ENCODE data around the gene LDLRAD3.

The LDLRAD3 gene

DNA sequence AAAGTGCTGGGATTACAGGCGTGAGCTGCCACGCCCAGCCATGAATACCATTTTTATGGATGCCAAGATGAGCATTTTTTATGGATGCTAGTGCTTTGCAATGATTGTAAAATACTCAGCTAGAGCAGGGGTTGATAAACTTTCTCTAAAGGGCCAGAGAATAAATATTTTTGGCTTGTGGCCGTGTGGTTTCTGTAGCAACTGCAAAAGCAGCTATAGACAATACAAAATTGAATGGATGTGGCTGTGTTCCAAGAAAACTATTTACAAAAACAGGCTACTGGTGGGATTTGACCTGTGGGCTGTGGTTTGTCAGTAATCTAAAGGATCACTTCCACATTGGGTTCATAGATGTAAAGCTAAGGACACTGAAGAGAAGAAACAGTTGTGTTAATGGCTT, 289.3 kb downstream of the LDLRAD3 start:
- no peak for TF ChIP-seq CTCF (conservative IDR thresholded peaks at IDR 0.05; ENCODE audit: low read length)
- peak; percentile 25 for DNase-seq (ENCODE audit: low read depth)
- H3K4me3 ChIP-seq (ENCODE audit: low read length) = no peak overlapping the region

DNA sequence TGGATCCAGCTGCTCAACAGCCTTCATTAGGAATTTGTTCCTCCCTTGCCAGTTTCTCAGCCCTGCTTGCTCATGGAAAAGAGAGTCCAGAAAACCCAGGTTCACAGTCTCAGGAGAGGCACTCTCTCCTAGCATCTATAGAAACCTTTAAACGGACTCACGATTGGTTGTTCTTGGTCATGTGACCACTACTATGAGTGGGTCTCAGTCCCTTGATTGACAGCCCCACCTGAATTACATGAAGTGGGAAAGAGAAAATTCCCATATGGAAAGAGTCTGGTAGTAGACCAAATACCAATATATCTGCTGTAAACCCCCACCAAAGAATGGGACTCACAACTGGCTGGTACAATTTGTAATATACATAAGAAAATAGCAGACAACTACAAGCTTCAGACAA, 291.0 kb downstream of the LDLRAD3 start:
- no peak overlapping the region for H3K4me3 ChIP-seq (ENCODE audit: low read length)
- no peak for TF ChIP-seq CTCF (conservative IDR thresholded peaks at IDR 0.05; ENCODE audit: low read length)
- no peak for DNase-seq (ENCODE audit: low read depth)

DNA sequence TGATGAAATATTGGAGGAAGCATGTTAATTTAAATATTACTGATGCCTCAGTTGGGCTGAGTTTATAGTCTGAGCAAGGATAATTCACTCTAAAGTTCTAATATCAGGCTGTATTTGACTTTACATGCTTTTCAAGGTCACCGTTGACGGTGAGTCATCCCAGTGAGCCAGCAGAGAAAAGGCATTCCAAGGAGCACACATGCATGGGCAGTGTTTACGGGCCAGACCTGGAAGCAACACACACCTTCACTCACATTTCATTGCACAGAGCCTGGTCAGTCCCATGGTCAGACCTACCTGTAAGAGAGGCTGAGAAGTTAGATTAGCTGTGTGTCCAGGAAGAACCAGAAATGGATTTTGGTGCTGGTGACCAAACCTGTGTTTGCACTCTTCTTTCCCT, 291.9 kb downstream of the LDLRAD3 start:
- no peak for TF ChIP-seq CTCF (conservative IDR thresholded peaks at IDR 0.05; ENCODE audit: low read length)
- no peak overlapping the region for H3K4me3 ChIP-seq (ENCODE audit: low read length)
- no peak for DNase-seq (ENCODE audit: low read depth)

- TF ChIP-seq CTCF (conservative IDR thresholded peaks at IDR 0.05; ENCODE audit: low read length) = no peak
- no peak overlapping the region for H3K4me3 ChIP-seq (ENCODE audit: low read length)
- no peak for DNase-seq (ENCODE audit: low read depth)
Observed at GRCh38 chr11:36237391-36237790, 293.5 kb downstream of the LDLRAD3 start.

DNA sequence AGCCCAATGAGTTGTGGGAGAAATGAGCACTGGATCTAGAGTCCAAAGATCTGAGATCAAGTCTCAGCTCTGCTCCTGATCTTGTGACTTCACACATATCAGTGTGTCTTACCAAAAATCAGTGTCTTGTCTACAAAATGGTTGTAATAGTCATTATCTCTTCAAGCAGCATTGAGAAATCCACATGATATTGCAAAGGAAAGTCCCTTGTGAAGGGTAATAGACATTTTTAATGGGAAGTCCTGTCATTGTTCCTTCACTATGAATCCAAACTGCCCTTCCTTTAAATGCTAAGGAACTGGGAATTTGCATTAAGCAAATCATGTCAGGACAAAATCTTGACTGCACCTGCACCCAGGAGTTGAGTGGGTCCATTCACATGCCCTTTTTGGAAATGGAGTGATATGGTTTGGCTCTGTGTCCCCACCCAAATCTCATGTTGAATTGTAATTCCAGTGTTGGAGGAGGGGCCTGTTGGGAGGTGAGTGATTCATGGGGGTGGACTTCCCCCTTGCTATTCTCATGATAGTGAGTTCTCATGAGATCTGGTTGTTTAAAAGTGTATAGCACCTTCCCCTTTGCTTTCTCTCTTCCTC, 294.3 kb downstream of the LDLRAD3 start:
- DNase-seq (ENCODE audit: low read depth) = no peak
- TF ChIP-seq CTCF (conservative IDR thresholded peaks at IDR 0.05; ENCODE audit: low read length) = no peak
- H3K4me3 ChIP-seq (ENCODE audit: low read length) = no peak overlapping the region

DNA sequence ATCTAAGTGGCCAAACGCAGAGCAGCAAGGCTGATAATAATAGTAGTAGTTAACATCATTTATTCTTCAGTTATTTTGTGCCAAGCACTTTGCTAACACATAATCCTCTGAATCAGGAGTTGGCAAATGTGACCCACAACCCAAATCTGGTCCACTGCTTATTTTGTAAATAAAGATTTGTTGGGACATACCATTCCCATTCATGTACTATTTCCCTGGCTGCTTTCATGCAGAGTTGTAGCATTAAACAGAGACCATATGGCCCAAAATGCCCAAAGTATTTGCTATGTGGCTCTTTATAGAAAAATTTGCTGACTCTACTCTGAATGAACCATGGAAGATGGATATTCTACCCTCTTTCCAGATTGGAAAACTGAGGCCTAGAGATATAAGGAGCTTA, 295.0 kb downstream of the LDLRAD3 start:
- no peak overlapping the region for H3K4me3 ChIP-seq (ENCODE audit: low read length)
- no peak for TF ChIP-seq CTCF (conservative IDR thresholded peaks at IDR 0.05; ENCODE audit: low read length)
- no peak for DNase-seq (ENCODE audit: low read depth)

DNA sequence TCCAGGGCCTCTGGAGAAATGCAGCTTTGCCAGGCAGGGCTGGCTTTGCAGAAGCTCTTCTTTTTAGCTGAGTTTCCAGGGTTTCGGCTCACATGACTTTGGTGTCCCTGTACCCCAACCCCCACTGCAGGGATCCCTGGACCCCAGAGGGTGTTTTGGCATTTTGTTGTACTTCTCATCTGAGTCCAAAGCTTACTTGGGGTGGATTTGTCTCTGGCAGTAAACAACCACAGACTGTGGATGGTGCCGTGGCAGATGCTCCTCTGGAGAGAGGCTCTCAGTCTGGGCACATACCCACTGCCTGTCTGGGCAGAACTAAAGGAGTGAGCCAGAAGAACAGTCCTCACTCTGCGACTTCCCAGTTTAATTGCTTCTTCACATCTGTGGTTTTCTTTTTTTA, 295.8 kb downstream of the LDLRAD3 start:
- no peak for TF ChIP-seq CTCF (conservative IDR thresholded peaks at IDR 0.05; ENCODE audit: low read length)
- DNase-seq (ENCODE audit: low read depth) = no peak
- H3K4me3 ChIP-seq (ENCODE audit: low read length) = no peak overlapping the region
